A673 (cell line): Measurements from ENCODE around the gene EREG. TPM values are rescaled to one million over a fixed set of nuclear protein-coding genes. Genes with fewer than 3 reads are reported as not detected.

Source experiments
- BruUV-seq: library from RNA; stranded (reverse); fragments of 400-500 nt; replicated peaks from 2 replicates; lab custom pipeline; 2021; lab: Mats Ljungman, UMichigan
- CTCF ChIA-PET: fragments of 300-600 bp; sonication (Branson Sonifier 250); formaldehyde crosslinking; loops from one replicate; lab custom pipeline; 2022; ENCODE audit warnings: antibody characterized with exemption; lab: Charles Lee
- POLR2A ChIA-PET: fragments of 300-600 bp; sonication (Branson Sonifier 250); formaldehyde crosslinking; loops from one replicate; lab custom pipeline; 2022; ENCODE audit warnings: antibody characterized with exemption; ENCODE audit not compliant: low non-redundant PET; lab: Charles Lee
- DNase-seq: peaks from one replicate; pipeline ENCODE4 v3.0.0-alpha.2; 2015; ENCODE audit warnings: low spot score
- H3K27ac ChIP-seq: fragments of 200-600 bp; sonication (generic); 2 replicates; pipeline ENCODE4 v1.5.1; 2016; ENCODE audit warnings: mixed run types, low read depth, mild to moderate bottlenecking, mixed read lengths, antibody characterized with exemption, low read length; ENCODE audit not compliant: poor library complexity, severe bottlenecking
- H3K27me3 ChIP-seq: fragments of 200-600 bp; sonication (generic); replicated peaks from 2 replicates; pipeline ENCODE4 v1.6.1; 2017; ENCODE audit warnings: mixed run types, low read depth, mild to moderate bottlenecking, mixed read lengths, antibody characterized with exemption, low read length; ENCODE audit not compliant: insufficient read depth, poor library complexity
- H3K36me3 ChIP-seq: fragments of 200-600 bp; sonication (generic); 2 replicates; pipeline ENCODE4 v1.6.1; 2016; ENCODE audit warnings: mixed run types, mild to moderate bottlenecking, mixed read lengths, antibody characterized with exemption, low read length; ENCODE audit not compliant: insufficient read depth, poor library complexity, severe bottlenecking
- H3K4me1 ChIP-seq: fragments of 200-600 bp; sonication (generic); 2 replicates; pipeline ENCODE4 v1.6.1; 2017; ENCODE audit warnings: mixed run types, mild to moderate bottlenecking, mixed read lengths, antibody characterized with exemption, low read length; ENCODE audit not compliant: insufficient read depth, poor library complexity, severe bottlenecking
- H3K4me3 ChIP-seq: fragments of 200-600 bp; sonication (generic); 2 replicates; pipeline ENCODE4 v1.5.1; 2016; ENCODE audit warnings: low read depth, mixed run types, mild to moderate bottlenecking, mixed read lengths, low read length; ENCODE audit not compliant: poor library complexity, severe bottlenecking
- H3K9me3 ChIP-seq: fragments of 200-600 bp; sonication (generic); 2 replicates; pipeline ENCODE4 v1.6.1; 2016; ENCODE audit warnings: mixed run types, low read depth, mild to moderate bottlenecking, mixed read lengths, antibody characterized with exemption, low read length; ENCODE audit not compliant: poor library complexity, severe bottlenecking
- EZH2 ChIP-seq: fragments of 200-600 bp; sonication (generic); IDR thresholded peaks from 2 replicates; pipeline ENCODE4 v1.6.1; 2017; ENCODE audit warnings: borderline replicate concordance, low read depth, mild to moderate bottlenecking, mixed read lengths, antibody characterized with exemption, low read length; ENCODE audit not compliant: poor library complexity, severe bottlenecking
- intact Hi-C: fragments of 100-400 bp; cut with micrococcal nuclease; formaldehyde crosslinking; loops from one replicate; pipeline ENCODE4 v1.10.0; 2022; ENCODE audit not compliant: unreplicated experiment
- total RNA-seq: library from RNA; stranded (reverse); gene quantifications from 2 replicates; pipeline ENCODE4 v1.2.3, GENCODE V29; 2021
- TF ChIP-seq, protein P1 (sequence below): fragments of 300-800, 200-600 bp; sonication (generic); conservative IDR thresholded peaks from 2 replicates; pipeline ENCODE4 v1.5.1; 2017; ENCODE audit warnings: low read depth, mild to moderate bottlenecking, antibody characterized with exemption, low read length, moderate library complexity, mixed read lengths

EREG gene
- total RNA-seq, 1 experiment from 2014 or later: 0.84 TPM

DNA sequence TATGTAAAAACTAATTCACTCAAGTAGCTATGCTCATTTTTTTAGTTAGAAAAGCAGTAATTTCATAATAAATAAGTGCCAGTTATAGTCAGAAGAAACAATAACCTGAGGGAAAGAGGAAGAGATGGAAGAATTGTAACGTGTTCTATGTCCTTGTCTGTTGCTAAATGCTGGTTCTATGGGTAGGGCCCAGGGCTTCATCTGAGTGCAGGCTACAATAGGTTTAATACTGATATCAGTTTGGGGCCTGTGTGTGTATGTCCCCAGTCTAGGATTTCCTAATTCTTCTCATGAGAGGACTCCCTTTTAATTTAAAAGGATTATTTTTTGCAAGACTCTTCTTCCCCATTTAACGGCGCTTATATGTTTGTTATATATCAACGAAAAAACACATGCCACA, 3.3 kb upstream of the EREG start:
- Histone ChIP-seq H3K4me1 (no peaks in the 10 kb centered on the region), H3K36me3 (no peaks in the 10 kb centered on the region), H3K27me3 (no peaks in the 10 kb centered on the region), H3K27ac (no peak overlapping the region), H3K9me3 (no peaks in the 10 kb centered on the region), H3K4me3 (no peak overlapping the region)
- intact Hi-C loops: loop anchor here (5.0 kb wide), 1 partner anchor 34 kb away; no protein-coding TSS in a partner anchor
- BruUV-seq: no TSS peak
- no peak for DNase-seq
- ChIA-PET POLR2A (no interaction called here), CTCF (no interaction called here)
- TF ChIP-seq EZH2: no peak
- TF ChIP-seq, protein P1, sequence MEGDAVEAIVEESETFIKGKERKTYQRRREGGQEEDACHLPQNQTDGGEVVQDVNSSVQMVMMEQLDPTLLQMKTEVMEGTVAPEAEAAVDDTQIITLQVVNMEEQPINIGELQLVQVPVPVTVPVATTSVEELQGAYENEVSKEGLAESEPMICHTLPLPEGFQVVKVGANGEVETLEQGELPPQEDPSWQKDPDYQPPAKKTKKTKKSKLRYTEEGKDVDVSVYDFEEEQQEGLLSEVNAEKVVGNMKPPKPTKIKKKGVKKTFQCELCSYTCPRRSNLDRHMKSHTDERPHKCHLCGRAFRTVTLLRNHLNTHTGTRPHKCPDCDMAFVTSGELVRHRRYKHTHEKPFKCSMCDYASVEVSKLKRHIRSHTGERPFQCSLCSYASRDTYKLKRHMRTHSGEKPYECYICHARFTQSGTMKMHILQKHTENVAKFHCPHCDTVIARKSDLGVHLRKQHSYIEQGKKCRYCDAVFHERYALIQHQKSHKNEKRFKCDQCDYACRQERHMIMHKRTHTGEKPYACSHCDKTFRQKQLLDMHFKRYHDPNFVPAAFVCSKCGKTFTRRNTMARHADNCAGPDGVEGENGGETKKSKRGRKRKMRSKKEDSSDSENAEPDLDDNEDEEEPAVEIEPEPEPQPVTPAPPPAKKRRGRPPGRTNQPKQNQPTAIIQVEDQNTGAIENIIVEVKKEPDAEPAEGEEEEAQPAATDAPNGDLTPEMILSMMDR: no peak

DNA sequence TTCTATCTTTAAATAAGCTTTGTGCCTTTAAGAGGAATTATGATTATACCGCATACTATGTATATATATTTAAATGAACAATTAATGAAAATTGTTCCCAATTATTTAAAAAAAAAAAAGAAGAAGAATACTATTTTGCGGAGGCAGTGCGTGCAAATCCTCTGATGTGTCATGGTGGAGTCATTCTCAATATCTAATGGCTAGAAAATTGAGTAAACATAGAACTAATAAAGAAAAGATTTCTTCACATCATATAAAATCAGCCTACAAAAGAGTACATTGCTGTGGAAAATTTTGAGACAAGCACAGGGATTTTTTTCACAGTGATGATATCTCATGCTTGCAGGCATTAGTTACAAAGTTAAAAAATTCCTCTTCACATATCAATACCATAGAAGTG, 2.6 kb upstream of the EREG start:
- TF ChIP-seq EZH2: no peak
- TF ChIP-seq, protein P1: no peak
- Histone ChIP-seq H3K9me3 (no peaks in the 10 kb centered on the region), H3K4me1 (no peaks in the 10 kb centered on the region), H3K27me3 (no peaks in the 10 kb centered on the region), H3K36me3 (no peaks in the 10 kb centered on the region), H3K27ac (no peak overlapping the region), H3K4me3 (no peak overlapping the region)
- CTCF ChIA-PET: no interaction called here
- DNase-seq: no peak
- BruUV-seq: no TSS peak
- POLR2A ChIA-PET: no interaction called here
- intact Hi-C loops: loop anchor here (5.0 kb wide), 1 partner anchor 35 kb away; no protein-coding TSS in a partner anchor

DNA sequence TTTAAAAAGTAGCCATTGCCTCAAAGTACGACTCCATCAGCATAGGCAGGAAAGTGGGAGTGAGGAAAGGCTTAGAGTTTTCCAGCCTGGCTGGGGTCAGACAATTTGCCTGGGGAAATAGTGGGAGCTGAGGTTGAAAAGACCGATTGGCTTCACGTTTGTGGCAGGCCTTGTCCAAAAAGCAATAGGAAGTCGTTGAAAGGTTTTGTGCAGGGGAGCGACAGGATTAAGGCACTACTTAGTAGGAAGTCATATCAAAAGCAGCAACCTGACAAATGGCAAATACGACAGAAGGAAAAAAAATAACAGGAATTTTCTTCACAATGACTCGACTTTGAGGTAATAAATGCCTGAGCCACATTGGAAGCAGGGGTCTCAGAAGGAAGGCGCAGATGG, 691 bp upstream of the EREG start:
- peak overlapping the region; percentile 44 for H3K4me3 ChIP-seq
- CTCF ChIA-PET: no interaction called here
- POLR2A ChIA-PET: no interaction called here
- no peak overlapping the region for H3K27ac ChIP-seq
- H3K36me3 ChIP-seq: no peaks in the 10 kb centered on the region
- intact Hi-C loops: loop anchor here (5.0 kb wide), 1 partner anchor 37 kb away; no protein-coding TSS in a partner anchor
- TF ChIP-seq, protein P1: no peak
- TF ChIP-seq EZH2: no peak
- H3K4me1 ChIP-seq: no peaks in the 10 kb centered on the region
- no peaks in the 10 kb centered on the region for H3K9me3 ChIP-seq
- no peak for DNase-seq
- no peaks in the 10 kb centered on the region for H3K27me3 ChIP-seq
- BruUV-seq: no TSS peak
